ENCODE measurements around the gene RFTN2.
"Not testable (repeated sequence)": the region's sequence is repeated elsewhere in the genome, so short reads cannot be mapped to it uniquely, and the experiment has no call there.

DNA sequence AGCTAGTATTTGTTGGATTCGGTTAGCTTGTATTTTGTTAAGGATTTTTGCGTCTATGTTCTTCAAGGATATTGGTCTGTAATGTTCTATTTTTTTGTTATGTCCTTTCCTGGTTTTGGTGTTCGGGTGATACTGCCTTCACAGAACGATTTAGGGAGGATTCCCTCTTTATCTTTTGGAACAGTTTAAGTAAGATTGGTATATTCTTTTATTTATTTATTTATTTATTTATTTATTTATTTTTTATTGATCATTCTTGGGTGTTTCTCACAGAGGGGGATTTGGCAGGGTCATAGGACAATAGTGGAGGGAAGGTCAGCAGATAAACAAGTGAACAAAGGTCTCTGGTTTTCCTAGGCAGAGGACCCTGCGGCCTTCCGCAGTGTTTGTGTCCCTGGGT is 19.8 kb upstream of the RFTN2 start:
- TF ChIP-seq, protein P1, sequence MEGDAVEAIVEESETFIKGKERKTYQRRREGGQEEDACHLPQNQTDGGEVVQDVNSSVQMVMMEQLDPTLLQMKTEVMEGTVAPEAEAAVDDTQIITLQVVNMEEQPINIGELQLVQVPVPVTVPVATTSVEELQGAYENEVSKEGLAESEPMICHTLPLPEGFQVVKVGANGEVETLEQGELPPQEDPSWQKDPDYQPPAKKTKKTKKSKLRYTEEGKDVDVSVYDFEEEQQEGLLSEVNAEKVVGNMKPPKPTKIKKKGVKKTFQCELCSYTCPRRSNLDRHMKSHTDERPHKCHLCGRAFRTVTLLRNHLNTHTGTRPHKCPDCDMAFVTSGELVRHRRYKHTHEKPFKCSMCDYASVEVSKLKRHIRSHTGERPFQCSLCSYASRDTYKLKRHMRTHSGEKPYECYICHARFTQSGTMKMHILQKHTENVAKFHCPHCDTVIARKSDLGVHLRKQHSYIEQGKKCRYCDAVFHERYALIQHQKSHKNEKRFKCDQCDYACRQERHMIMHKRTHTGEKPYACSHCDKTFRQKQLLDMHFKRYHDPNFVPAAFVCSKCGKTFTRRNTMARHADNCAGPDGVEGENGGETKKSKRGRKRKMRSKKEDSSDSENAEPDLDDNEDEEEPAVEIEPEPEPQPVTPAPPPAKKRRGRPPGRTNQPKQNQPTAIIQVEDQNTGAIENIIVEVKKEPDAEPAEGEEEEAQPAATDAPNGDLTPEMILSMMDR (IDR thresholded peaks at IDR 0.05; ENCODE audit: borderline replicate concordance, extremely low read depth, low read length, poor library complexity, severe bottlenecking), result not testable (repeated sequence)
- not testable (repeated sequence) for TF ChIP-seq EZH2 (IDR thresholded peaks at IDR 0.05; ENCODE audit: borderline replicate concordance, low read depth, low read length, severe bottlenecking)
